Right cardiac atrium (tissue), 5 donors: Measurements from ENCODE around the gene SIM1. TPM values are rescaled to one million over a fixed set of nuclear protein-coding genes. Genes with fewer than 3 reads are reported as not detected.
A peak's percentile ranks its signal among the peaks of the same experiment; 100 is the strongest.

ENCODE experiments used
- ATAC-seq, 2 donors: fragments of 200-7000 bp; cut with Tn5 transposase; one replicate each; pipeline versions ENCODE4 v1.8.0 to v1.9.1; 2020; ENCODE audit warnings: moderate library complexity in 2 of 2, mild to moderate bottlenecking in 1 of 2
- DNase-seq, 3 donors: peaks; one replicate each; pipeline ENCODE4 v3.0.0-alpha.2; 2020
- H3K27ac ChIP-seq: one replicate; pipeline ENCODE4 v1.5.1; 2013; ENCODE audit warnings: mild to moderate bottlenecking, low read length, control low read depth, moderate library complexity
- H3K27me3 ChIP-seq: one replicate; pipeline ENCODE4 v1.6.1; 2013; ENCODE audit not compliant: control insufficient read depth, insufficient read depth
- H3K4me1 ChIP-seq: one replicate; pipeline ENCODE4 v1.6.1; 2013; ENCODE audit warnings: low read length; ENCODE audit not compliant: control insufficient read depth, insufficient read depth
- H3K4me3 ChIP-seq: one replicate; pipeline ENCODE4 v1.5.1; 2013; ENCODE audit warnings: low read length, control low read depth
- H3K9me3 ChIP-seq: one replicate; pipeline ENCODE4 v1.6.1; 2013; ENCODE audit warnings: low read length; ENCODE audit not compliant: control insufficient read depth
- WGBS: extraction: QIAGEN DNeasy Blood & Tissue Kit; methylation state at CpG from one replicate; pipeline ENCODE4 v1.1.7; 2013; 5-methylcytosine and 5-hydroxymethylcytosine counted together
- intact Hi-C, 4 donors: fragments of 100-400 bp; cut with DNase I; formaldehyde crosslinking; loops; one replicate each; pipeline versions ENCODE4 v1.11.0 to v1.14.0; 2022 to 2023
- polyA plus RNA-seq: library from polyadenylated mRNA; stranded (reverse); fragments of 200-250 nt; gene quantifications from one replicate; pipeline ENCODE4 v1.2.3, GENCODE V29; 2013
- total RNA-seq, 4 donors: library from RNA; stranded (reverse); fragmentation: NEBNext Ultra II Directional; extraction: Animal tissue kit (Norgen Biotek cat#: 25700); gene quantifications; one replicate each; pipeline ENCODE4 v1.2.1, GENCODE V29; 2021
- donor health status: healthy with polysubstance abuse.
- donor health status: DM: no; HTN: yes; CAD: no.
- donor health status: DM: no; HTN: no; CAD: no.
- donor health status: DM: no; HTN: yes; CAD: no; lungs with severe emphysema.
- donor health status: DM: yes; HTN: yes; CAD: no.

Gene SIM1
- total and polyA plus RNA-seq, 5 donors: not detected

DNA sequence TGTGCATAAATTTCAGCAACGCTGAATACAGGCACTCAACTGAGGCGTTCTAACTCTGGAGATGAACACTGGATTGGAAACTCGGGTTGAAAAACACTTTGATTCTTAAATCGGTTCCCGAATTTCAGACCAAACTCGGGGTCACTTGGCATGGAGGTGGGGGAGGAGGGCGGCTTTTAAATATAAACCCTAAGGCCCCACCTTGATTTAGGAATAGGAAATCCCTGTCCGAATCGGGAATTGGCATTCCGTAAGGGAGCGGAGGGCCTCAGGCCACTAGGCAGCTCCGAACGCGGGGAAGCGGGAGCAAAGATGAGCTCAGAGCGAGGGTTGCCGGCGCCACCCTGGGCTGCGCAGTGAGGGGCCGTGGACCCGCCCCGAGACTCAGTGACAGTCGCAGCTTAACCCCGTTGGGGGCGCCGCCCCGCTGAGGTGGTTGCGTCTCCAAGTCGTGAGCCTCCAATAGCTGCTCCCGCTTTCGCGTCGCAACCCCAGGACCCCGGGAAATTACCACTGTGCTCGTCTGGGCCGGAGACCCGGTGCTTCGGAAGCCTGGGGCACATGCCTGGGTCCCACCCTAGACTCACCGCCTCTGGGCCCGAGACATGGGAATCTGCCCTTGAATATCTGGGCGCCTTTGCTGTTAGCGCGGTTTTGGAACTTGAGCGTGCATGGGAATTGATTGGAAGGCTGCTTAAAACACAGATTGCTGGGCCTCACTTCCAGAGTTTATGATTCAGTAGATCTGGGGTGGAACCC, 4.6 kb upstream of the SIM1 start:
- intact Hi-C loops: no loop called here
- Histone ChIP-seq H3K9me3 (no peaks in the 10 kb centered on the region), H3K4me3 (no peak overlapping the region), H3K27me3 (peaks cover 3% of the 10 kb centered on the region), H3K27ac (no peak overlapping the region), H3K4me1 (peaks cover 3% of the 10 kb centered on the region)
- ATAC-seq (no peak), DNase-seq (peak in 1 of 3 donors; percentile 35)
- WGBS: 17% methylated on average over 44 of the region's 44 CpGs

- Histone ChIP-seq H3K4me3 (no peak overlapping the region), H3K9me3 (no peaks in the 10 kb centered on the region), H3K27ac (no peak overlapping the region), H3K4me1 (peaks cover 3% of the 10 kb centered on the region), H3K27me3 (peaks cover 3% of the 10 kb centered on the region)
- ATAC-seq: no peak
- DNase-seq: no peak
- intact Hi-C loops: no loop called here
- 28% methylated on average over 6 of the region's 6 CpGs for WGBS
Measured at GRCh38 chr6:100468016-100468622, 3.4 kb upstream of the SIM1 start.

DNA sequence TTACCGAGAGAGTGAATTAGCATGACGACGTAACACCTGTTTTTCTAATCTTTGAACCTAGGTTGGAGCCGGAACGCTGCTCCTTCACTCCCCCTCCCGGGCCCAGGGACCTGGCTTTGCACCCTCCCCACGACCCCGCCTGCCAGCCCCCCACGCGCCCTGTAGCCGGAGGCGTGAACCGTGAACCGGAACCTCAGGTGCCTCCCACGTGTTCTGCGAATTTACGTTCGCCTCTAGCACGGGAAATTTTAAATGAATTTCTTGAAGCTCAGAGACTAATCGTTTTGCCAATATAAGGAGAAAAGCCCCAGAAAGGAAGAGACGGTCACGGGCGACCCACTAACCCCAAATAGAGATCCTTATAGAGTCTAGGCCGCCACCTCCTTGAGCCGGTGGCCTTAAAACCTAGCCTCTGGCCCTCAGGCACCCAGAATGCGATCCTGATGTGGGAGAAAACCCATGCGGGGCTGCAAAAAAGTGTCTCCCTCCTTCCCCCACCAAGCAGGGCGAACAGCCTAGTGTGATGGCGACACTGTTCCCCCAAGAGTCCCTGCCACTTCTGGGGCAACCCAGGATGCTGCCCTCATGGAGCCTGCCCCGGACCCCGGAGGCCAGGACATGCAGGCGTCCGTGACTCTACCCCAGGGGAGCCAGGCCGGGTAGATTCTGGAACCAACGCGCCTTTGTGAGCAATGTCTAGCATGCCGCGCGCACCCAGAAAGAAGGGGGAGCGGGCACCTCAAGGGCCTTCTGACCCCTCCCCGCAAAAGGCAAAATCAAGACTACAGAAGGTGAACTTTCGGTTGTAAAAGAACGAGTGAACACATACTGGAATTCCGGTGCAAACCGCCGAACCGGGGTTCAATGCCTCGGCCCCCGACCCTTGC, 2.7 kb upstream of the SIM1 start:
- WGBS: 7% methylated on average over 49 of the region's 49 CpGs
- Histone ChIP-seq H3K4me3 (no peak overlapping the region), H3K27me3 (peaks cover 10% of the 10 kb centered on the region), H3K4me1 (peaks cover 3% of the 10 kb centered on the region), H3K27ac (no peak overlapping the region), H3K9me3 (no peaks in the 10 kb centered on the region)
- intact Hi-C loops: no loop called here
- no peak for ATAC-seq
- DNase-seq: peak in 1 of 3 donors; percentile 26

GRCh38 chr6:100466410-100467128, 1.8 kb upstream of the SIM1 start:
- intact Hi-C loops: no loop called here
- ATAC-seq: no peak
- WGBS: 4% methylated on average over 21 of the region's 21 CpGs

DNA sequence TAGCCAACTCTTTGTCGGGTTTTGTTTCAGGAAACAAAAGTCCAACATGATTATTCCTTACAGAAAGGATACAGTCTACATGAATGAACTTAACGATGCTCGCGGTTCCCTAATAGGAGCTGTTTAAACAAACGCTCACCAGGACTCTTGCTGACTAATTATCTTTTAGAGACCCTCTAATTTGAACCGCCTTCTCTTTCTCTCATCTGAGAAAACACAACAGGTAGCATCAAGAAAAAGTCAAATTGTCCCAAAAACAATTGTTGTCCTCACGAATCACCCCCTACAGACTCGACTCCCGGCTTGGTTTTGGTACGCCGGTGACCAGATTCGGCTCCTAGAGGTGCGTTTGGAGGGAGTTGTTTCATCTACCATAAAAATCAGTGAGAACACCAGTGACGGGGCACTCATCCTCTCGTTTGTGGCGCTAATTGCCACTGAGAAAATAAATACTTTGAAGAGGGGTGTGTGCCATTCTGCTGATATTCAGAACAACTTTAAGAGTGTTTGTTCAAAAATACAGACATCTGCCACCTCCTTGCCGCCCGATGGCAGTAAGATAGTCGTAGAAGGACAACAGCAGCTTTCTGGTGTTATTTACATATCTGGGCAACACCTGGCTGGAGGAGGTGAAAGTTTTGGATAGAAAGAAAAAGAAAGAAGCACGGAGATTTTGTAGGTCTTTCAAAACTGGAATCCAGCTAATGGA, 1.1 kb upstream of the SIM1 start:
- H3K9me3 ChIP-seq: no peaks in the 10 kb centered on the region
- intact Hi-C loops: no loop called here
- no peak overlapping the region for H3K27ac ChIP-seq
- H3K27me3 ChIP-seq: peaks cover 10% of the 10 kb centered on the region
- H3K4me1 ChIP-seq: peaks cover 3% of the 10 kb centered on the region
- H3K4me3 ChIP-seq: no peak overlapping the region
- no peak for ATAC-seq
- WGBS: 10% methylated on average over 20 of the region's 20 CpGs
- no peak for DNase-seq

More at GRCh38 chr6:100466410-100467128, 1.8 kb upstream of the SIM1 start:
- Histone ChIP-seq H3K9me3 (no peaks in the 10 kb centered on the region), H3K27ac (no peak overlapping the region), H3K27me3 (peaks cover 10% of the 10 kb centered on the region), H3K4me1 (peaks cover 3% of the 10 kb centered on the region), H3K4me3 (no peak overlapping the region)
- DNase-seq: peak in 1 of 3 donors; percentile 16

DNA sequence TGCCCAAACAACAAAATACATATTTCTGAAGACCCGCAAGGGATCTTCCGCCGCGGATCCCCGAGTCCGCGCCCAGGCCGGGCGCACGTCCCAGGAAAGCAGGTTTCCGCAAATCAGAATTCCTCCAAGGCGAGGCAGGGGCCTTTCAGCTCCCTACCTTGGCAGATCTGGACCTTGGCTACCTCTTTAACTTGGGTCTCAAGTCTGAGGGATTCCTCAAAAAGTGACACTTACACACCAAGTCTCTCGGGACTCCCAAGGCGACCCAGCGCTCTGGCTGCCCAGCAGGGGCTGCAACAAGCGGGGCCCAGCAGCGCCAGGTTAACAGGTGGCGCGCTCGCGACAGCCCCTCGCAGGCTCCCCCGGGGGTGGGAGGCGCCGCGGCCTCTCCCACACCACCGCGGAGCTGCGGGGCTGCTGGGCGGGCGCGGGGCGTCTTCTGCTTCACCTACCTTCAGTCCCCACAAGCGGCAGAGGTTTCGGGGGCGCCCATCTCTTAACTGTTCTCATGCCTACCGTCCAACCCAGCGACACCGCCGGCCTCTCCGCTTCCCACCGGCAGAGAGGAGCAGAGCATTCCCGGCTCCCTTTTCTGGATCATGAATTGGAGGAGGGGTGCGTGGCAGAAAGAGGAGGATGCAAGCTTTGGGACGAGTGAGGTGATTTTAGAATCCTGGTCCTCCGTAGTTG, 414 bp downstream of the SIM1 start:
- intact Hi-C loops: no loop called here
- Histone ChIP-seq H3K27ac (no peak overlapping the region), H3K9me3 (no peaks in the 10 kb centered on the region), H3K4me3 (no peak overlapping the region), H3K4me1 (peaks cover 3% of the 10 kb centered on the region), H3K27me3 (peaks cover 10% of the 10 kb centered on the region)
- DNase-seq (peak in 1 of 3 donors; percentile 42), ATAC-seq (no peak)
- 6% methylated on average over 46 of the region's 46 CpGs for WGBS

- WGBS: 6% methylated on average over 24 of the region's 24 CpGs
- peaks cover 10% of the 10 kb centered on the region for H3K27me3 ChIP-seq
- H3K9me3 ChIP-seq: no peaks in the 10 kb centered on the region
- no peak overlapping the region for H3K4me3 ChIP-seq
- intact Hi-C loops: no loop called here
- no peak overlapping the region for H3K27ac ChIP-seq
- no peak for DNase-seq
- H3K4me1 ChIP-seq: peaks cover 3% of the 10 kb centered on the region
- ATAC-seq: no peak
Measured at GRCh38 chr6:100463630-100464161, 1.0 kb downstream of the SIM1 start.

- H3K4me3 ChIP-seq: no peak overlapping the region
- H3K27me3 ChIP-seq: peaks cover 10% of the 10 kb centered on the region
- H3K9me3 ChIP-seq: no peaks in the 10 kb centered on the region
- no peak overlapping the region for H3K27ac ChIP-seq
- WGBS: 12% methylated on average over 13 of the region's 13 CpGs
- peaks cover 3% of the 10 kb centered on the region for H3K4me1 ChIP-seq
- DNase-seq: no peak
- ATAC-seq: no peak
- intact Hi-C loops: no loop called here
Measured at GRCh38 chr6:100462706-100463629, 1.8 kb downstream of the SIM1 start.
